SK-N-SH (cell line): Measurements from ENCODE around the gene EEFSEC. TPM values are rescaled to one million over a fixed set of nuclear protein-coding genes. Genes with fewer than 3 reads are reported as not detected.

Source experiments
- CTCF ChIA-PET: fragments of 300-600, 350-600 bp; formaldehyde crosslinking; extraction: SDS; loops from one replicate; lab custom pipeline; 2021; lab: Yijun Ruan, JAX
- POLR2A ChIA-PET: fragments of 350-600 bp; sonication (Branson Sonifier 250); formaldehyde crosslinking; extraction: SDS; loops from one replicate; lab custom pipeline; 2020; ENCODE audit warnings: antibody characterized with exemption, inconsistent platforms; lab: Yijun Ruan, JAX
- DNase-seq: peaks from one replicate; pipeline ENCODE4 v3.0.0; 2012
- H2AFZ ChIP-seq: fragments of 200-600 bp; sonication (generic); 2 replicates; pipeline ENCODE4 v1.8.1; 2016; ENCODE audit warnings: antibody characterized with exemption, mild to moderate bottlenecking, low read depth
- H3F3A ChIP-seq: fragments of 200-600 bp; sonication (generic); replicated peaks from 2 replicates; pipeline ENCODE3; 2016; ENCODE audit warnings: antibody characterized with exemption, mild to moderate bottlenecking; ENCODE audit not compliant: insufficient read depth
- H3K27ac ChIP-seq, 2 experiments: fragments of 200-500 bp in 1 of 2; fragments of 200-600 bp in 1 of 2; sonication (Bioruptor generic) in 1 of 2; sonication (generic), shearing (Covaris generic) in 1 of 2; 2 replicates each; pipeline versions ENCODE4 v1.5.1 to v1.6.1; 2014 to 2016; ENCODE audit warnings: low read depth in 2 of 2, inconsistent platforms in 1 of 2, low read length in 1 of 2, mild to moderate bottlenecking in 1 of 2, mixed read lengths in 1 of 2
- H3K27me3 ChIP-seq: fragments of 200-600 bp; sonication (generic), shearing (Covaris generic); 2 replicates; pipeline ENCODE4 v1.6.1; 2016; ENCODE audit warnings: mixed run types; ENCODE audit not compliant: insufficient read depth
- H3K36me3 ChIP-seq, 2 experiments: fragments of 200-500 bp in 1 of 2; fragments of 200-600 bp in 1 of 2; sonication (Bioruptor generic) in 1 of 2; sonication (generic) in 1 of 2; replicated peaks in 1 of 2; 2 replicates each; pipeline versions ENCODE3 to v1.5.1; 2014 to 2016; ENCODE audit warnings: low read length in 1 of 2, mild to moderate bottlenecking in 1 of 2; ENCODE audit not compliant: insufficient read depth in 2 of 2, control insufficient read depth in 1 of 2
- H3K4me1 ChIP-seq, 2 experiments: fragments of 200-500 bp in 1 of 2; fragments of 200-600 bp in 1 of 2; sonication (Bioruptor generic) in 1 of 2; sonication (generic), shearing (Covaris generic) in 1 of 2; 2 replicates each; pipeline versions ENCODE4 v1.5.1 to v1.6.1; 2014 to 2016; ENCODE audit warnings: low read depth in 1 of 2, low read length in 1 of 2, mixed run types in 1 of 2; ENCODE audit not compliant: insufficient read depth in 2 of 2, control insufficient read depth in 1 of 2
- H3K4me2 ChIP-seq: fragments of 200-600 bp; sonication (generic), shearing (Covaris generic); 2 replicates; pipeline ENCODE4 v1.6.1; 2017; ENCODE audit warnings: mixed run types
- H3K4me3 ChIP-seq, 2 experiments: fragments of 200-500 bp in 1 of 2; fragments of 200-600 bp in 1 of 2; sonication (Bioruptor generic) in 1 of 2; sonication (generic), shearing (Covaris generic) in 1 of 2; 2 replicates each; pipeline versions ENCODE4 v1.5.1 to v1.8.1; 2014 to 2016; ENCODE audit warnings: low read depth in 2 of 2, inconsistent platforms in 1 of 2, low read length in 1 of 2, mild to moderate bottlenecking in 1 of 2, mixed read lengths in 1 of 2, moderate library complexity in 1 of 2
- H3K79me2 ChIP-seq: fragments of 200-600 bp; sonication (generic); 2 replicates; pipeline ENCODE4 v1.8.1; 2017; ENCODE audit warnings: mild to moderate bottlenecking; ENCODE audit not compliant: insufficient read depth
- H3K9ac ChIP-seq: fragments of 200-600 bp; sonication (generic); 2 replicates; pipeline ENCODE4 v1.6.1; 2017; ENCODE audit warnings: mixed run types
- H3K9me2 ChIP-seq: fragments of 200-600 bp; sonication (generic); 2 replicates; pipeline ENCODE4 v1.6.1; 2017; ENCODE audit warnings: mixed run types
- H3K9me3 ChIP-seq: fragments of 200-600 bp; sonication (generic); 2 replicates; pipeline ENCODE4 v1.6.1; 2017; ENCODE audit warnings: mixed run types, mild to moderate bottlenecking, moderate library complexity
- H4K20me1 ChIP-seq: fragments of 200-600 bp; sonication (generic); 2 replicates; pipeline ENCODE4 v1.6.1; 2017; ENCODE audit warnings: mild to moderate bottlenecking, mixed run types; ENCODE audit not compliant: insufficient read depth
- CHD2 ChIP-seq: fragments of 150-350 bp; IDR thresholded peaks from 2 replicates; pipeline ENCODE4 v1.6.1; 2018; ENCODE audit warnings: low read length; ENCODE audit not compliant: partially characterized antibody
- ELF1 ChIP-seq: IDR thresholded peaks from 2 replicates; pipeline ENCODE4 v1.4.0; 2012
- EP300 ChIP-seq, 2 experiments: IDR thresholded peaks; 2 replicates each; pipeline versions ENCODE4 v1.4.0 to v1.6.1; 2012; ENCODE audit warnings: borderline replicate concordance in 1 of 2, low read depth in 1 of 2, low read length in 1 of 2
- EZH2phosphoT487 ChIP-seq: fragments of 200-600 bp; sonication (generic); IDR thresholded peaks from 2 replicates; pipeline ENCODE4 v1.6.1; 2017; ENCODE audit warnings: low read depth, mixed run types, mild to moderate bottlenecking, antibody characterized with exemption, moderate library complexity, borderline replicate concordance
- FOSL2 ChIP-seq: IDR thresholded peaks from 2 replicates; pipeline ENCODE4 v1.4.0; 2012; ENCODE audit warnings: low read depth, mild to moderate bottlenecking, moderate library complexity, borderline replicate concordance
- FOXJ3 ChIP-seq: sonication (generic); formaldehyde crosslinking; IDR thresholded peaks from 2 replicates; pipeline ENCODE4 v1.5.1; 2020; ENCODE audit warnings: mild to moderate bottlenecking, missing genetic modification reagents
- FOXM1 ChIP-seq: IDR thresholded peaks from 2 replicates; pipeline ENCODE4 v1.4.0; 2012; ENCODE audit warnings: low read depth, mild to moderate bottlenecking
- GABPA ChIP-seq: IDR thresholded peaks from 2 replicates; pipeline ENCODE4 v1.4.0; 2012; ENCODE audit warnings: low read depth, mild to moderate bottlenecking
- IRF3 ChIP-seq: fragments of 150-350 bp; IDR thresholded peaks from 2 replicates; pipeline ENCODE4 v1.6.1; 2016; ENCODE audit warnings: mild to moderate bottlenecking, low read depth, low read length
- JUND ChIP-seq: IDR thresholded peaks from 2 replicates; pipeline ENCODE4 v1.4.0; 2012
- MXI1 ChIP-seq: IDR thresholded peaks from 2 replicates; pipeline ENCODE4 v1.6.1; 2012; ENCODE audit warnings: mild to moderate bottlenecking, low read depth, low read length, improper control_type of control experiment
- NFIC ChIP-seq: IDR thresholded peaks from 2 replicates; pipeline ENCODE4 v1.4.0; 2012; ENCODE audit warnings: borderline replicate concordance
- POLR2AphosphoS5 ChIP-seq: IDR thresholded peaks from 2 replicates; pipeline ENCODE4 v1.6.1; 2012; ENCODE audit warnings: low read depth, low read length
- RAD21 ChIP-seq: IDR thresholded peaks from 2 replicates; pipeline ENCODE4 v1.6.1; 2012; ENCODE audit warnings: mild to moderate bottlenecking, low read length
- RCOR1 ChIP-seq: fragments of 150-350 bp; IDR thresholded peaks from 2 replicates; pipeline ENCODE4 v1.6.1; 2017; ENCODE audit warnings: antibody characterized with exemption, low read length
- SMC3 ChIP-seq: IDR thresholded peaks from 2 replicates; pipeline ENCODE4 v1.6.1; 2012; ENCODE audit warnings: low read depth, low read length, improper control_type of control experiment
- WGBS: methylation state at CpG from one replicate; pipeline ENCODE4 v1.1.6; 2017; ENCODE audit warnings: low lambda C conversion rate; 5-methylcytosine and 5-hydroxymethylcytosine counted together
- polyA plus RNA-seq, 3 experiments: library from polyadenylated mRNA; depleted of rRNA; stranded (reverse); fragments of >200 nt; gene quantifications; 2 replicates each; pipeline ENCODE4 v1.2.3, GENCODE V29; 2012
- TF ChIP-seq, protein P1 (sequence below): IDR thresholded peaks from 2 replicates; pipeline ENCODE4 v1.4.0; 2012; ENCODE audit warnings: low read depth, borderline replicate concordance
- TF ChIP-seq, protein P2 (sequence below): IDR thresholded peaks from 2 replicates; pipeline ENCODE4 v1.4.0; 2012; ENCODE audit warnings: low read depth

The EEFSEC gene
- polyA plus RNA-seq, 1 of the 3 experiments (the other 2 are of a cell fraction), result 12.4 TPM

- TF ChIP-seq ELF1, result no peak
- CTCF ChIA-PET, result interaction anchor here (0.7 to 2.1 kb wide), 10 partner anchors 9 to 105 kb away, joined by 3 to 8 read pairs (median 4); no protein-coding TSS in a partner anchor
- no peak for DNase-seq
- H3K4me2 ChIP-seq, result no peak overlapping the region
- no peaks in the 10 kb centered on the region for H3K9me2 ChIP-seq
- no peaks in the 10 kb centered on the region for H3K27me3 ChIP-seq
- H3K27ac ChIP-seq, result peak overlapping the region in 1 of 2 experiments; percentile 100; a peak in 1 of 4 replicates
- H3F3A ChIP-seq, result peaks cover 3% of the 10 kb centered on the region
- POLR2A ChIA-PET, result interaction anchor here (0.9 to 2.5 kb wide), 2 partner anchors 11 to 137 kb away, joined by 3 to 9 read pairs; no protein-coding TSS in a partner anchor
- WGBS, result 92% methylated on average over 5 of the region's 5 CpGs
- H3K36me3 ChIP-seq, result no peaks in the 10 kb centered on the region
- no peaks in the 10 kb centered on the region for H3K79me2 ChIP-seq
- no peaks in the 10 kb centered on the region for H3K9me3 ChIP-seq
- no peak overlapping the region for H3K4me3 ChIP-seq
- no peak overlapping the region for H2AFZ ChIP-seq
- peaks cover 20 to 93% of the 10 kb centered on the region in 2 experiments for H3K4me1 ChIP-seq
- H3K9ac ChIP-seq, result no peak overlapping the region
- H4K20me1 ChIP-seq, result no peaks in the 10 kb centered on the region
These were observed 120.0 kb downstream of the EEFSEC start for GRCh38 chr3:128273109-128273840.

- no peaks in the 10 kb centered on the region for H4K20me1 ChIP-seq
- no peak overlapping the region for H3K9ac ChIP-seq
- peaks cover 27 to 97% of the 10 kb centered on the region in 2 experiments for H3K4me1 ChIP-seq
- WGBS, result 87% methylated on average over 8 of the region's 11 CpGs
- H3K36me3 ChIP-seq, result no peaks in the 10 kb centered on the region
- no peak for DNase-seq
- no peak overlapping the region for H2AFZ ChIP-seq
- no peaks in the 10 kb centered on the region for H3K79me2 ChIP-seq
- no peaks in the 10 kb centered on the region for H3K9me2 ChIP-seq
- no peak overlapping the region for H3K4me3 ChIP-seq
- CTCF ChIA-PET, result interaction anchor here (1.0 to 2.0 kb wide), 5 partner anchors 8 to 106 kb away, joined by 3 to 6 read pairs (median 4); no protein-coding TSS in a partner anchor
- POLR2A ChIA-PET, result no interaction called here
- peak overlapping the region; percentile 54 to 100; a peak in 2 of 4 replicates for H3K27ac ChIP-seq
- H3K9me3 ChIP-seq, result no peaks in the 10 kb centered on the region
- peaks cover 8% of the 10 kb centered on the region for H3F3A ChIP-seq
- no peaks in the 10 kb centered on the region for H3K27me3 ChIP-seq
- TF ChIP-seq SMC3, result no peak
- TF ChIP-seq RCOR1, result no peak
- TF ChIP-seq EP300 (IDR thresholded peaks at IDR 0.05; ENCODE audit: borderline replicate concordance in 1 of 2, low read depth in 1 of 2, low read length in 1 of 2), result no peak
- no peak for TF ChIP-seq FOXM1
- no peak for TF ChIP-seq IRF3
- TF ChIP-seq, protein P1, sequence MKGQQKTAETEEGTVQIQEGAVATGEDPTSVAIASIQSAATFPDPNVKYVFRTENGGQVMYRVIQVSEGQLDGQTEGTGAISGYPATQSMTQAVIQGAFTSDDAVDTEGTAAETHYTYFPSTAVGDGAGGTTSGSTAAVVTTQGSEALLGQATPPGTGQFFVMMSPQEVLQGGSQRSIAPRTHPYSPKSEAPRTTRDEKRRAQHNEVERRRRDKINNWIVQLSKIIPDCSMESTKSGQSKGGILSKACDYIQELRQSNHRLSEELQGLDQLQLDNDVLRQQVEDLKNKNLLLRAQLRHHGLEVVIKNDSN, result no peak
- TF ChIP-seq CHD2, result no peak
- no peak for TF ChIP-seq MXI1
- TF ChIP-seq FOSL2, result no peak
- TF ChIP-seq RAD21, result no peak
- no peak for TF ChIP-seq FOXJ3
- TF ChIP-seq, protein P2, sequence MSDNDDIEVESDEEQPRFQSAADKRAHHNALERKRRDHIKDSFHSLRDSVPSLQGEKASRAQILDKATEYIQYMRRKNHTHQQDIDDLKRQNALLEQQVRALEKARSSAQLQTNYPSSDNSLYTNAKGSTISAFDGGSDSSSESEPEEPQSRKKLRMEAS, result no peak
- no peak for TF ChIP-seq JUND
- no peak for TF ChIP-seq GABPA
- no peak for TF ChIP-seq EZH2phosphoT487
- no peak for TF ChIP-seq NFIC
- no peak for TF ChIP-seq POLR2AphosphoS5
- 0 out of 2 replicates have a peak overlapping the region, but pooled peaks have one; percentile 63 for H3K4me2 ChIP-seq
These were observed 120.7 kb downstream of the EEFSEC start for GRCh38 chr3:128273841-128274573.
